WTC11 (cell line): ENCODE data around the gene SND1. TPM values are rescaled to one million over a fixed set of nuclear protein-coding genes. Genes with fewer than 3 reads are reported as not detected.

Experiments
- ATAC-seq: fragments of 200-7000 bp; cut with Tn5 transposase; 2 replicates; pipeline ENCODE4 v1.10.0; 2021; ENCODE audit warnings: mild to moderate bottlenecking, moderate library complexity
- CTCF ChIA-PET: fragments of 300-600 bp; sonication (Branson Sonifier 250); formaldehyde crosslinking; loops from one replicate; lab custom pipeline; 2021; ENCODE audit warnings: antibody characterized with exemption; lab: Charles Lee
- POLR2A ChIA-PET: fragments of 350-600 bp; sonication (Branson Sonifier 250); formaldehyde crosslinking; loops from one replicate; lab custom pipeline; 2021; ENCODE audit warnings: antibody characterized with exemption; lab: Charles Lee
- DNase-seq: peaks from one replicate; pipeline ENCODE4 v3.0.0; 2021; ENCODE audit warnings: low spot score
- H3K27ac Mint-ChIP-seq: 2 replicates; pipeline ENCODE4 v1.8.0; 2021; ENCODE audit warnings: mixed read lengths
- H3K27me3 Mint-ChIP-seq: 2 replicates; pipeline ENCODE4 v1.8.0; 2021; ENCODE audit warnings: low read depth, mild to moderate bottlenecking, moderate library complexity, mixed read lengths
- H3K36me3 Mint-ChIP-seq: 2 replicates; pipeline ENCODE4 v1.8.0; 2021; ENCODE audit warnings: mixed read lengths
- H3K4me1 Mint-ChIP-seq: 2 replicates; pipeline ENCODE4 v1.8.0; 2022; ENCODE audit warnings: mixed read lengths
- H3K4me3 Mint-ChIP-seq: 2 replicates; pipeline ENCODE4 v1.8.0; 2021; ENCODE audit warnings: mild to moderate bottlenecking, moderate library complexity, mixed read lengths
- H3K9me3 Mint-ChIP-seq: 2 replicates; pipeline ENCODE4 v1.8.0; 2021; ENCODE audit warnings: mixed read lengths
- ATF6 ChIP-seq: sonication (generic); formaldehyde crosslinking; IDR thresholded peaks from 2 replicates; pipeline ENCODE4 v1.8.1; 2023; ENCODE audit warnings: mild to moderate bottlenecking, missing genetic modification reagents
- E2F1 ChIP-seq: sonication (generic); formaldehyde crosslinking; IDR thresholded peaks from 2 replicates; pipeline ENCODE4 v1.8.0; 2022; ENCODE audit warnings: mild to moderate bottlenecking, missing genetic modification reagents
- FOXJ3 ChIP-seq: sonication (generic); formaldehyde crosslinking; IDR thresholded peaks from 2 replicates; pipeline ENCODE4 v1.9.0; 2021; ENCODE audit warnings: missing genetic modification reagents, mild to moderate bottlenecking, borderline replicate concordance
- FOXK1 ChIP-seq: sonication (generic); formaldehyde crosslinking; IDR thresholded peaks from 2 replicates; pipeline ENCODE4 v1.8.0; 2022; ENCODE audit warnings: mild to moderate bottlenecking, moderate library complexity, missing genetic modification reagents
- GABPB1 ChIP-seq: sonication (generic); formaldehyde crosslinking; IDR thresholded peaks from 2 replicates; pipeline ENCODE4 v1.8.1; 2023; ENCODE audit warnings: mild to moderate bottlenecking, missing genetic modification reagents
- PRDM15 ChIP-seq: sonication (generic); formaldehyde crosslinking; IDR thresholded peaks from 2 replicates; pipeline ENCODE4 v1.8.0; 2022; ENCODE audit warnings: missing genetic modification reagents
- PREB ChIP-seq: sonication (generic); formaldehyde crosslinking; IDR thresholded peaks from 2 replicates; pipeline ENCODE4 v1.8.1; 2022; ENCODE audit warnings: mild to moderate bottlenecking, missing genetic modification reagents, moderate library complexity, borderline replicate concordance
- SMAD3 ChIP-seq: sonication (generic); formaldehyde crosslinking; IDR thresholded peaks from 2 replicates; pipeline ENCODE4 v1.8.0; 2022; ENCODE audit warnings: missing genetic modification reagents, mild to moderate bottlenecking, borderline replicate concordance
- TCF7 ChIP-seq: sonication (generic); formaldehyde crosslinking; IDR thresholded peaks from 2 replicates; pipeline ENCODE4 v1.8.0; 2022; ENCODE audit warnings: mild to moderate bottlenecking, low read depth, missing genetic modification reagents, moderate library complexity
- USF1 ChIP-seq: sonication (generic); formaldehyde crosslinking; IDR thresholded peaks from 2 replicates; pipeline ENCODE4 v1.8.0; 2022; ENCODE audit warnings: mild to moderate bottlenecking, missing genetic modification reagents
- USF2 ChIP-seq: sonication (generic); formaldehyde crosslinking; IDR thresholded peaks from 2 replicates; pipeline ENCODE4 v1.8.1; 2023; ENCODE audit warnings: mild to moderate bottlenecking, missing genetic modification reagents, moderate library complexity
- ZNF121 ChIP-seq: sonication (generic); formaldehyde crosslinking; IDR thresholded peaks from 2 replicates; pipeline ENCODE4 v1.8.0; 2023; ENCODE audit warnings: missing genetic modification reagents
- ZNF281 ChIP-seq: sonication (generic); formaldehyde crosslinking; IDR thresholded peaks from 2 replicates; pipeline ENCODE4 v1.8.0; 2023; ENCODE audit warnings: mild to moderate bottlenecking, missing genetic modification reagents
- ZNF396 ChIP-seq: fragments of 250-450 bp; sonication (Bioruptor Pico); IDR thresholded peaks from 2 replicates; pipeline ENCODE4 v1.8.0; 2021; ENCODE audit warnings: mild to moderate bottlenecking, moderate library complexity, borderline replicate concordance
- ZNF671 ChIP-seq: fragments of 250-450 bp; sonication (Bioruptor Pico); IDR thresholded peaks from 2 replicates; pipeline ENCODE4 v1.8.0; 2021; ENCODE audit warnings: mild to moderate bottlenecking
- total RNA-seq: library from RNA; stranded (reverse); gene quantifications from 3 replicates; pipeline ENCODE4 v1.2.3, GENCODE V29; 2021
- TF ChIP-seq, protein P1 (sequence below): sonication (generic); formaldehyde crosslinking; IDR thresholded peaks from 2 replicates; pipeline ENCODE4 v1.8.1; 2023; ENCODE audit warnings: mild to moderate bottlenecking, missing genetic modification reagents

Gene SND1
- total RNA-seq, 1 experiment from 2014 or later = 261 TPM

- H3K27ac Mint-ChIP-seq = 0 out of 2 replicates have a peak overlapping the region, but pooled peaks have one; percentile 56
- no peaks in the 10 kb centered on the region for H3K27me3 Mint-ChIP-seq
- DNase-seq (no peak), ATAC-seq (no peak)
- H3K36me3 Mint-ChIP-seq = no peaks in the 10 kb centered on the region
- H3K9me3 Mint-ChIP-seq = no peaks in the 10 kb centered on the region
- ChIA-PET CTCF (no interaction called here), POLR2A (no interaction called here)
- H3K4me1 Mint-ChIP-seq = peaks cover 22% of the 10 kb centered on the region
- TF ChIP-seq PRDM15 (CRISPR knock-in tag) (no peak), TCF7 (CRISPR knock-in tag) (no peak), ZNF671 (CRISPR knock-in tag) (no peak), FOXK1 (no peak), USF1 (CRISPR knock-in tag) (no peak), ZNF121 (CRISPR knock-in tag) (no peak), FOXJ3 (no peak), ZNF396 (CRISPR knock-in tag) (no peak), ATF6 (CRISPR knock-in tag) (no peak), E2F1 (CRISPR knock-in tag) (no peak), ZNF281 (CRISPR knock-in tag) (no peak), USF2 (CRISPR knock-in tag) (no peak), PREB (CRISPR knock-in tag) (no peak), SMAD3 (CRISPR knock-in tag) (no peak), GABPB1 (CRISPR knock-in tag) (no peak)
- TF ChIP-seq, protein P1, sequence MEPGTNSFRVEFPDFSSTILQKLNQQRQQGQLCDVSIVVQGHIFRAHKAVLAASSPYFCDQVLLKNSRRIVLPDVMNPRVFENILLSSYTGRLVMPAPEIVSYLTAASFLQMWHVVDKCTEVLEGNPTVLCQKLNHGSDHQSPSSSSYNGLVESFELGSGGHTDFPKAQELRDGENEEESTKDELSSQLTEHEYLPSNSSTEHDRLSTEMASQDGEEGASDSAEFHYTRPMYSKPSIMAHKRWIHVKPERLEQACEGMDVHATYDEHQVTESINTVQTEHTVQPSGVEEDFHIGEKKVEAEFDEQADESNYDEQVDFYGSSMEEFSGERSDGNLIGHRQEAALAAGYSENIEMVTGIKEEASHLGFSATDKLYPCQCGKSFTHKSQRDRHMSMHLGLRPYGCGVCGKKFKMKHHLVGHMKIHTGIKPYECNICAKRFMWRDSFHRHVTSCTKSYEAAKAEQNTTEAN (CRISPR knock-in tag) = no peak
- TF ChIP-seq, all 79 proteins: peak for 0
- no peak overlapping the region for H3K4me3 Mint-ChIP-seq
Measured at GRCh38 chr7:127874951-127875608, 223.1 kb downstream of the SND1 start.
